ENCODE measurements around the gene ITPR3.

DNA sequence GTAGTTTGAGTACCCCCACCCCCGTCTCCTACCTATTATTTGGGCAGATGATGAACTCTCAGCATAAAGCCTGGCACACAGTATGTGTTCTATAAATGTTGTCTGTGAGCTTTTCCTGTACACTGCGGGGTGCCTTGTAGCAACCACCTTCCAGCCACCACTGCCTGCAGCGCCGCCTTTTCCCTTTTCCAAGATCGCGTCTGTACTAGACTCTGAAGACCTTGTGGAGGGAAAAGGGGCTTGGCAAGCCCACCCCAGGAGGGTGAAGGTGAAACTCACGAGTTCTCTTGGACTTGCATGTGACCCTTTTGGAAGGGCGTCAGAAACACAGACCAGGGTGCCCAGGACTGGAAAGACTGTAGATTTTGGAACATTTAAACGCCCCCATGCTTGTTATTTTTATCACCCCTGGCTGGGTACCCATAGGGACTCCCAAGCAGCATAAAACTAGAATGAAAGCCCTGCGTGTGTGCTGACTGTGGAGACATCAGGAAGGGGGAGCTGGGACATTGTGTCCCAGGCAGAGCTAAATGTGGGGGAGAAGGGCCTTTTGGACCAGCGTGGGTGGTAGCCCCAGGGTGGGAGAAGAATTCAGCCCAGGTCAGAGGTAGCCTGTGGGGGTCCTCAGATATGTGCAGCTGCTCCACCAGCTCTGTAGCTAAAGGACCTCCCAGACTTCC lies 49.3 kb upstream of the ITPR3 start:
- TF ChIP-seq, protein P1, sequence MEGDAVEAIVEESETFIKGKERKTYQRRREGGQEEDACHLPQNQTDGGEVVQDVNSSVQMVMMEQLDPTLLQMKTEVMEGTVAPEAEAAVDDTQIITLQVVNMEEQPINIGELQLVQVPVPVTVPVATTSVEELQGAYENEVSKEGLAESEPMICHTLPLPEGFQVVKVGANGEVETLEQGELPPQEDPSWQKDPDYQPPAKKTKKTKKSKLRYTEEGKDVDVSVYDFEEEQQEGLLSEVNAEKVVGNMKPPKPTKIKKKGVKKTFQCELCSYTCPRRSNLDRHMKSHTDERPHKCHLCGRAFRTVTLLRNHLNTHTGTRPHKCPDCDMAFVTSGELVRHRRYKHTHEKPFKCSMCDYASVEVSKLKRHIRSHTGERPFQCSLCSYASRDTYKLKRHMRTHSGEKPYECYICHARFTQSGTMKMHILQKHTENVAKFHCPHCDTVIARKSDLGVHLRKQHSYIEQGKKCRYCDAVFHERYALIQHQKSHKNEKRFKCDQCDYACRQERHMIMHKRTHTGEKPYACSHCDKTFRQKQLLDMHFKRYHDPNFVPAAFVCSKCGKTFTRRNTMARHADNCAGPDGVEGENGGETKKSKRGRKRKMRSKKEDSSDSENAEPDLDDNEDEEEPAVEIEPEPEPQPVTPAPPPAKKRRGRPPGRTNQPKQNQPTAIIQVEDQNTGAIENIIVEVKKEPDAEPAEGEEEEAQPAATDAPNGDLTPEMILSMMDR (conservative IDR thresholded peaks at IDR 0.05; ENCODE audit: low read length), result no peak
- no peak for TF ChIP-seq EZH2phosphoT487 (IDR thresholded peaks at IDR 0.05; ENCODE audit: borderline replicate concordance)
